ENCODE data around the gene SMIM45.

The SMIM45 gene

DNA sequence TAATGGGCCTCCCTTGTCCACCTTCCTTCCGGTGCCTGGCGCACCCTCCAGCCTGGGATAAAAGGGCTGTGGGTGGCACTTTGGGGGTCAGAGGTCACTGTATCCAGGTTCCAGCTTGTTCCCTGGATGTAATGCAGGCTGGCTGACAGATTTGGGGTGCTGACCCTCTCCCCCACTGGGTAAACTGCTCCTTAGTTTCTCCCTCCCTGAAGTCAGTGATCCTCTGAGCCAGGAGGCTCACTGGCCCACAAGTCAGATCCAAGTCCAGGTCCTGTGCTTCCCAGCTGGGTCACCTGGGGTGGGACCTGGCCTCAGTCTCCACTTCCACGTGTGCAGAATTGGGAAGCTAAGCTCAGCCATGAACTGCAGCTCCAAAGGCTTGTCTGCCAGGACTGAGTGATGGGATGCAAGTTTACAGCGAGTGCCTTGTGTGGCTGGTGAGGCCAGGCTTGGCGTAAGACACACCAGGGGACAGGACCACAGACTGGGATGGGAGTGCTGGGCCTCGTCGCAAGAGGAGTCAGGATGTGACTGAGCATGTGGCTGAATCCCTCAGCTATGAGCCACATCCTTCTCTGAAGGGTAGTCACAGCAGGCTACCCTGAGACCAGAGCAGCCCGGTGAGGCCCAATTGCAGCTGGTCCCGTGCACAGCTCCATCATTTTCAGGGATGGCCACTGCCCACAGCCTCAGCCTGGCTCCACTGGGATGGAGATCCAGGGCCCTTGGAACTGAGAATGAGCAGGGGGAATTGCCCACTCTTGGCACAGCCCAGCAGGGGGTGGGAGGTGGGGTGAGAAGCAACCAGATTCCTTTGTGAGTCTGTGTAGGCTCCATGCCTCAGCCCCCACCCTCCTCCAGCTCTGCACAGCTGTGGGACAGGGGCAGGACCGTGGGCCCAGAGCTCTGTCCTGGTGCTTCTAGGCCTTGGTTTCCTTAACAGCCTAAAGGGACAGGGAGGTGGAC lies 44.2 kb upstream of the SMIM45 start:
- POLR2A ChIA-PET: interaction anchor here (1.4 to 1.7 kb wide), 3 partner anchors 10 to 210 kb away, joined by 3 to 6 read pairs (median 5); no protein-coding TSS in a partner anchor
- DNase-seq (ENCODE audit: extremely low spot score): no peak
- CTCF ChIA-PET: interaction anchor here (1.1 to 3.2 kb wide), 7 partner anchors 12 to 211 kb away, joined by 3 to 10 read pairs (median 4); partner anchors contain the start of gene SMIM45
- TF ChIP-seq CTCF (IDR thresholded peaks at IDR 0.05; ENCODE audit: control extremely low read depth, extremely low read depth, low read depth, missing control alignments): no peak

DNA sequence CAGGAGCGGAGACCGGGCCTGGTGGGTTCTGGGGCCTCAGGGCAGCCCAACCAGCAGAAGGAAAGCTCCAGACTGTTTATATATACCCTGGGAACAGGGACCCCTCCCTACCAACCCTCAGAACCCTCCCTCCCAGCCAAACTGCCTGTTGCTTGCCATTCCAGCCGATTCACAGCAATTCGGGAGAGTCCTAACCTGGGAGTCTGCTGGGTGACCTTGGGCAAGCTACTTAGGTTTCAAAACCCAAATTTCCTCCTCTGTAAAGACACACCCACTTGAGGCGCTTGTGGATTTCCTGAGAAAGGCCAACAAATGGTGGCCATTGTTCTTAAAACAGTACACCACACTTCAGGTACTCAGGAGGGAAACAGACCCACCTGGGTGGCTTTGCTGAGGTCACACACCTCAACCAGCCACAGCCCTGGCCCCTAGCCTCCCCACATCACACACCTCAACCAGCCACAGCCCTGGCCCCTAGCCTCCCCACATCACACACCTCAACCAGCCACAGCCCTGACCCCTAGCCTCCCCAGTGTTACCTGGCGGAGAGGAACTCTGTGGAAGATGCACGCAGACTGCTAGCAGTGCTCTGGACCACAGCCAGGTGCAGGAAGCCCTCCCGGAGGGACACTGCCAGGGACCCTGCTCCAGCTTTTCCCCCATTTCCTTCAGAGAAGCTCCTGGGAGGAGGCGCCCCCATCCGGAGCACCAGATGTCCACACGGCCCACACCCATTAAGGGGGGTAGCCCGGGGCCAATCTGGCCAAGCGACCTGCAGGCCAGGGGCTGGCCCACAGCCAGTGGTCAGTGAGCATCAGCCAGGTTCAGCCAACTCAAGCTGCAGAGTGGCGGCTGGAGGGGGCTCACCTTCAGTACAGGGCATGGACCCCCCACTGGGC lies 43.3 kb upstream of the SMIM45 start:
- TF ChIP-seq CTCF (IDR thresholded peaks at IDR 0.05; ENCODE audit: control extremely low read depth, extremely low read depth, low read depth, missing control alignments): no peak
- no peak for DNase-seq (ENCODE audit: extremely low spot score)
- POLR2A ChIA-PET: interaction anchor here (0.5 to 1.7 kb wide), 4 partner anchors 9 to 211 kb away, joined by 3 to 6 read pairs (median 4); no protein-coding TSS in a partner anchor
- CTCF ChIA-PET: interaction anchor here (1.2 to 3.2 kb wide), 6 partner anchors 11 to 212 kb away, joined by 3 to 10 read pairs (median 4); no protein-coding TSS in a partner anchor

DNA sequence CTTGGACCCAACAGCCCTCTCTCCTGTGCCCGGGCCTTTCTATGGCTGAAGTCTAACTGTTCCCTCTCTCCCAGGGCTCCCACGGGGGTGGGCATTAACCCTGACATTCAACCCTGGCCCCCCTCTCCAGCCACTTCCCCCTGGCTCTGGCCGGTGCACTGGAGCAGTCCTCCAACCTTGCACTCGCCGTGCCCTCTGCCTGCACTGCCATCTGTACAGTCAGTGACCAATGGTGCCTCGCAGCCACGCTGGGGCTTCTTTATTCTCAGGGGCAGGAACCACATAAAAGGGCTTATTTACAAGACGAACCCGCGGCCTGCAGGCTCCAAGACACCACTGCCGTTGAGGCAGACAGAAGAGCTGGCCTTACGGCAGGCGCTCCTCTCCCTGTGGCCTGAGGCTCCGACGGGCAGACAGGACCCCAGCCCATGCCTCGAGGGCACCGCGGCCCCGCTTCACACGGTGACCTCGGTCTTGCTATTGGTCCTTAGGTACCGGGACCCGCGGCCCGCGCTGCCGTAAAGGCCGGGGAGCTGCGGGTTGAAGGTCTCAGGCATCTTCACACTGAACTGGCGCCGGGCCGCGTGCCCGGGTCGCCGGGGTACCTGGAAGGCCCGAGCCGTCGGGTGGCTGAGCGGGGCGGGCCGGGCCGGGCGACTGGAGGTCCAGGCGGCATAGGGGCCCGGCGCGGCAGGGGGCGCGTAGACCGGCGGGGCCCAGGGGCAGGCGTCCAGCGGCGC lies 42.5 kb upstream of the SMIM45 start:
- DNase-seq (ENCODE audit: extremely low spot score): no peak
- no peak for TF ChIP-seq CTCF (IDR thresholded peaks at IDR 0.05; ENCODE audit: control extremely low read depth, extremely low read depth, low read depth, missing control alignments)
- ChIA-PET POLR2A (interaction anchor here (0.5 to 1.3 kb wide), 2 partner anchors 47 to 104 kb away, joined by 3 to 4 read pairs; no protein-coding TSS in a partner anchor), CTCF (interaction anchor here (1.2 to 3.2 kb wide), 3 partner anchors 11 to 31 kb away, joined by 3 to 10 read pairs (median 4); no protein-coding TSS in a partner anchor)

DNA sequence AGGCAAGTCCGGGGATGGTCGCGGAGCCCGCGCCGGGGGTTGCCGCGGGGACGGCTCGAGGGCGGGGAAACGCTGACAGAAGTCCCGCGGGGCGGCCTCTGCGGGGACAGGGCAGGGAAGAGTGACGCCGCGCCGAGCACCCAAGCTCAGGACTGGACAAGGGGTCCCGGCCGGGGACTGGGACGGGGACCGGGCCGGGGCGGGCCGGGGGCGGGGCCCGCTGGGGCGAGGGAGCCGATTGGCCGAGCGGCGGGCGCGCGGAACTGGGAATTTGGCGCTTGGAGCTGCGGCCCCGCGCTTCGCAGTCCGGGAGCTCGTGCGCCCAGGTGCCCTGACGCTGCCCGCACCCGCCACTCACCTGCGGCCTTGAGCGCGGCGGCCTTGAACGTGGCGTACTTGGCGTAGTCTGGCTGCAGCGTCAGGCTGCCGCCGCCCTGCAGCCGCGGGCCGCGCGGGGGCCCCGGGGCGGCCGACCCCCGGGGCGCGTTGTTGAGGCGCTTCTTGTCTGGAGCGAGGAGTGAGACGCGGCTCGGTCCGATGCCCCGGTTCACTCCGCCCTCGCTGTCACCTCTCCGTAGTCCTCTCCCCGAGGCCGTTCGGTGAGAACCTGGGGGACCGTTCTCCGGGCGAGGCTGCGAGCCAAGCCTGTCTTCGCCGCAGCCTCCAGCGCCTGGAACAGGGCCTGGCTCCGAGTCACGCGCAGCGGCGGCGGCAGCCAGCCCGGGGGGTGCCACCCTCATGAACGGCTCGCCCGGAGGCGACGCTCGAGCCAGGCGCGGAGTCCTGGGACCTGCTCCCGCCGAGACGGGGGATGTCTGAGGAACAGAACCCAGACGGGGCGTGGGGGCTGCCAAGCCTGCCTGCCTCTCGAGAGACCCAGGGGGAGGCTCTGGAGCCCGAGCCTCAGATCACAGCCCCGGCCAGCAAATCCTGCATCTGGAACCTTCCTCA lies 41.6 kb upstream of the SMIM45 start:
- ChIA-PET POLR2A (interaction anchor here (1.2 to 1.3 kb wide), 2 partner anchors 9 to 48 kb away, joined by 4 read pairs; no protein-coding TSS in a partner anchor), CTCF (interaction anchor here (1.2 to 7.4 kb wide), 3 partner anchors 11 to 30 kb away, joined by 3 to 46 read pairs (median 10); partner anchors contain the start of gene TNFRSF13C)
- DNase-seq (ENCODE audit: extremely low spot score): no peak
- no peak for TF ChIP-seq CTCF (IDR thresholded peaks at IDR 0.05; ENCODE audit: control extremely low read depth, extremely low read depth, low read depth, missing control alignments)

DNA sequence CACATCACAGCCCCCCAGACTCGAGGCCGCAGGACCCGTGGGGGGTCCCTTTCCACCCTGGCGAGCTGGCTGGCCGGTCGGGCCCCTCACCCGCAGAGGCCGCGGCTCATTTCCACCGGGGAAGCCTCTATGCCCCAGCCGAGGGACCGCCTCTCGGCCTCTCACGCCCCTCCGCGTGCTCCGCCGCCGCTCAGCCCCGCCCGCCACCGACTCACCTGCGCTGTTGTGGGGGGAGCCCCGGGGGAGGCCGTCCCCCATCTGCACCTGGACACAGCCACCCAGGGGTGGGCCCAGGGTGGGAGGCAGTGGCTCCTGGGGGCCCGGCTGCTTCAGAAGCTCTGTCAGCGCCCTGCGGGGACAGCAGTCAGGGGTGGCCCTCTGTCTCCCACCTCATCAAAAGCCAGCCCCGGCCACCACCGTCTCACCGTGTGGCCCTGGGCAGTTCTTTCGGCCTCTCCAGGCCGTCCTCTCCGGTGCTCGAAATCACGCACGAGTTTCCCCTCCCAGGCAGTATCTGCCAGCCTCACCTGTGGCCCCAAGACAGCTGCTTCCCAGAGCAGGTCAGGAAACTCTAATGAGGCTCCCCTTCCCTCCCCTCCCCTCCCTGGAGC lies 40.8 kb upstream of the SMIM45 start:
- TF ChIP-seq CTCF (IDR thresholded peaks at IDR 0.05; ENCODE audit: control extremely low read depth, extremely low read depth, low read depth, missing control alignments): no peak
- POLR2A ChIA-PET: interaction anchor here (0.8 to 1.2 kb wide), 2 partner anchors 10 to 15 kb away, joined by 3 to 4 read pairs; no protein-coding TSS in a partner anchor
- no peak for DNase-seq (ENCODE audit: extremely low spot score)
- CTCF ChIA-PET: interaction anchor here (1.1 to 7.4 kb wide), 2 partner anchors 14 to 89 kb away, joined by 3 to 46 read pairs; partner anchors contain the start of gene TNFRSF13C
